GM23248 (cell line): ENCODE results near the gene ATG7.

Experiments used
- EZH2 ChIP-seq: fragments of 200-600 bp; sonication (generic); IDR thresholded peaks from 2 replicates; pipeline ENCODE4 v1.6.1; 2018; ENCODE audit warnings: antibody characterized with exemption, mild to moderate bottlenecking; ENCODE audit not compliant: insufficient read depth, poor library complexity, severe bottlenecking
- EZH2phosphoT487 ChIP-seq: fragments of 200-600 bp; sonication (generic); IDR thresholded peaks from 2 replicates; pipeline ENCODE4 v1.6.1; 2018; ENCODE audit warnings: antibody characterized with exemption, moderate library complexity, mild to moderate bottlenecking, low read depth; ENCODE audit not compliant: insufficient read depth

DNA sequence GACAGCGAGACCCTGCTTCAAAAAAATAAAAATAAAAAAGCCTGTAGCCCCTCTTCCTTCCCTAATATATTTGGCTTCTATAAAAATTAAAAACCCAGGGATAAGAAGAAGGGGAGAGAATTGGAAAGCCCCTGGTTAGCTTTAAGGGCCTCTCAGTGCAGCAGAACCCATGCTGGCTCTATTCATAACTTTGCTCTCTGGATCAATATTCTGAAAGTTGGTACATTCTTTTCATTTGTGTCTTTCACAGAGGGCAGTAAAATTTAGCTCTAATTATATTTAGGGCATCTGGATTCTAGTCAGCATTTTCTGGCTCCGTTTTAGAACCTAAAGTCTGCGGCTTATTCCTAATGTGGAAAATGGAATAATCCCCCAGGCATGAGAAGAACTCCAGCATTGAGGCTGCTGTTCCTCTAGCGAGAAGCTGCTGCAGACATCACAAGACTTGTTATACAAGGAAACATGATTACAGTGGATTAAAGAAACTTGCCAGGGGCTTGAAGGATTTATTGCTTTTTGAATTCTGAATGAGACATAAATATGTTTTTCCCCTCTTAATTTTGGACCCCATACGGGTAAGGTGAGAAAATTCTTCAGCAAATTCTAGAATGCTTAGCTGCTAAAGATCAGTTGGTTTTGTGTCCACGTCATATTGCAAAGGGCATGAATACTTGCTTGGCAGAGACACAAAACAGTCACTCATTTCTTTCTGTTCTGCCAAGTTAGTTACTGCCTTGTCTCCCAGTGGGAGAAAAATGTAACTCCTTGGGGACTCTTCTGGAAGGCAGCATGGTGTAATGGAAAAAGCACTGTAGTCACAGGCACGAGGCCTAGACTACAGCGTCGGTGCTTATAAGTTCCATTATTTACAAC lies 193.8 kb downstream of the ATG7 start:
- TF ChIP-seq EZH2phosphoT487: no peak
- TF ChIP-seq EZH2: no peak
